HG03378 (cell line): ENCODE results near the gene SUCLG2.
A peak's percentile ranks its signal among the peaks of the same experiment; 100 is the strongest.

ENCODE experiments used
- ATAC-seq: cut with Tn5 transposase; IDR thresholded peaks from one replicate; pipeline ENCODE4 v1.9.1; 2021; ENCODE audit warnings: mild to moderate bottlenecking, moderate library complexity; ENCODE audit not compliant: unreplicated experiment

The SUCLG2 gene

DNA sequence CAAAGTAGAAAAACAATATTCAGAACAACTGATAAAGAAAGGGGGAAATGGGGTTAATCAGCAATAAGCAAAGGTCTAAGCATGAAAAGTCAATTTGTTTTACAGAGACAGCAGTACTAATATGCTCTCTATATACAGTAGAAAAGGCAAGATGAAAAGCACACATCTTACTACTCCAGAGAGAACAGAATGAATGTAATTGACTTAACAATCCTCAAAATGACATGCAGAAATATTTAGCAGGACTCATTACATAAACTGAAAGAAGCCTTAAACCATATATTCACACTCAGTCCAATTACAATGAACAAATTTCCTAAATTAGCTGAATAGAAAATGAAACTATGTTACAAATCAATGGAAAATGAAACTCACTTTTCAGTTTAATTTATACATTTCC is 319.8 kb downstream of the SUCLG2 start:
- no peak for ATAC-seq

DNA sequence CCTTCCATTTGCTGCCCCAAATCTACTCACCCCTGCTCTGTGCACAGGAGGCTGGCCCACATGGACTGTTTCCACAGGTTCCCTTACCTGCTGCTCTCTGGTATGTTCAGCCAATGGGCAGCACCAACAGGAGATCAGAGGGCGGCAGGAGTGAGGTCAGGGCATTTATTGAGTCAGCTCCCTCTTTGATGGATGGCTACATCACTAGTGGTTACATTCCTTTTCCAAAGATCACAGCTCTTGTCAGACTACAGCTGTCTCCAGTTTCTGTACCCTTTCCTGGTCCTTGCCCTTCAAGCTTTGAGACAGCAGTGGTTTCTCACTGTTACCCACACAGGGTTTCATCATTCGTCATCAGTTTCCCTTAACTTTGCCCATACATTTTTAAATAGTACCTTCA is 325.1 kb downstream of the SUCLG2 start:
- peak; percentile 82 for ATAC-seq

DNA sequence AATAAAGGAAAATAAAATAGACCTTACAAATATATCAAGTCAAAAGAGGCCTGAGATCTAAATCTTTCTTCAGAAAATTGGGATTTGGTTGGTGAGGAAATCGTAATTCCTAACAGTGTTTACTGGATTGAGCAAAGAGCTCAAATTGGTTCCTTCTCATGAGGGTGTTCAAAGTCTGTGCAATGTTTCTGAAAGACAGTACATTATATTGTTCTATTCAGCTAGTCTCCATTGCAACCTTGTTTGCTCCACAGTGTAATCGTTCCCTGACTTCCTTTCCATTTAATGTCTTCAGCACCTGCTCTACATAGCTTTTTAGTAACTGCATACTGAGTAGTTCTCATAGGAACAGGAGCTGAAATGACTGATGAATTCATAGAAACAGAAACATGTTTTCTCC is 326.8 kb downstream of the SUCLG2 start:
- no peak for ATAC-seq

DNA sequence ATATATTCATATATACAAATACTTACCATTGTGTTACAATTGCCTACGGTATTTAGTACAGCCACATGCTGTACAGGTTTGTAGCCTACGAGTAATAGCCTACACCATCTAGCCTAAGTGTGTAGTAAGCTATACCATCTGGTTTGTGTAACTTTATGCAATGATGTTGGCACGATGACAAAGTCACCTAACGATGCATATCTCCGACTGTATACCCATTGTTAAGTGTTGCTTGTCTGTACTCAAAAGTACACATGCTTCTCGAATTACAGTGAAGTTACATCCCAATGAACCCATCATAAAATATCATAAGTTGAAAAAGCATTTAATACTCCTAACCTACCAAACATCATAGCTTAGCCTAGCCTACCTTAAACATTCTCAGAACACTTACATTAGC is 329.2 kb downstream of the SUCLG2 start:
- ATAC-seq: no peak
